Panc1 (cell line): ENCODE results near the gene SIK2.

ENCODE experiments used
- CTCF ChIP-seq: fragments of 450-650 bp; IDR thresholded peaks from 2 replicates; pipeline ENCODE4 v1.5.1; 2017; ENCODE audit warnings: mild to moderate bottlenecking
- TCF7L2 ChIP-seq: IDR thresholded peaks from 2 replicates; pipeline ENCODE4 v1.6.1; 2011; ENCODE audit warnings: mild to moderate bottlenecking, low read depth, low read length, inconsistent platforms

DNA sequence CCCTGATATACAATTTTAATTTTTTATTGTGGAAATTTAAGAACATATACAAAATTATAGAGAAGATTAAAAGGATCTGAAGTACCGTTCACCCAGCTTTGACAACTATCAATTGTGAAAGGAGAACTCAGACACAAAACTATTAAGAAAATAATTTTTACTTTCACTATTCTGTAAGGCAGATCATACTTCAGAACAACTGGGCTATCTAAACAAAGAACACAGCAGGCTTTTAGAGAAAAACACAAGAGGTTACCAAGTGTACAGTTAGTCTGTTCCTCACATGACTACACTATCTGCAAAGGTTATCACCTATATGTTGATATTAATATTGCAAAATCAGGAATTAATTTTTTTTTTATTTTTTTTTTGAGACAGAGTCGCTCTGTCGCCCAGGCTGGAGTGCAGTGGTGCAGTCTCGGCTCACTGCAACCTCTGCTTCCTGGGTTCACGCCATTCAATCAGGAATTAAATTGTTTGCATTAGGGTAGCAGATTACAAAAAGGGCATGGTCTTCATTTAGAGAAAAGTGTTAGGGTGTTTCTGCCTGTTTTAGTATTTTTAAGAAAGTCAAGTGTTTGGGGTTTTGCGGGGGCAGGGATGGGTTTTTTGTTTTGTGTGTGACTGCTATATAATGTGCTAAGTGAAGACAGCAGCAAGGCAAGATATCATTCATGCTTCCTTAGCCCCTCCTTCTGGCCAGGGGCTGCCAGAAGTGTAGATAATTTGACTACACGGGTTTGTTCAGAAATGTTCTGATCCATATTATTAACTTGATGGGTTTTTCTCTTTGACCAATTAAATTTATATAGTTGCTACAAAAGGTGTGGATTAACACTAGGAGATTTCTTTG is 27.6 kb upstream of the SIK2 start:
- TF ChIP-seq CTCF (peak; percentile 15; the same call in 1 of the 2 replicates), TCF7L2 (no peak)
